K562 (cell line): ENCODE results near the gene STXBP6. TPM values are rescaled to one million over a fixed set of nuclear protein-coding genes. Genes with fewer than 3 reads are reported as not detected.

ENCODE experiments used
- ATAC-seq: fragments of 200-7000 bp; cut with Tn5 transposase; 3 replicates; pipeline ENCODE4 v1.9.1; 2020; ENCODE audit warnings: moderate library complexity
- BruUV-seq: library from RNA; stranded (reverse); fragments of 400-500 nt; replicated peaks from 2 replicates; lab custom pipeline; 2021; lab: Mats Ljungman, UMichigan
- CTCF ChIA-PET: fragments of 300-600 bp; formaldehyde crosslinking; extraction: SDS; loops from one replicate; lab custom pipeline; 2021; ENCODE audit warnings: low intra/inter-chr PET ratio; lab: Yijun Ruan, JAX
- POLR2A ChIA-PET: fragments of 300-600, 350-650 bp; sonication (Branson Sonifier 250); formaldehyde crosslinking; extraction: SDS; loops from one replicate; lab custom pipeline; 2021; ENCODE audit warnings: antibody characterized with exemption, inconsistent platforms; lab: Yijun Ruan, JAX
- DNase-seq, 4 experiments: peaks; one replicate each; pipeline versions ENCODE4 v3.0.0 to v3.0.0-alpha.2; 2011 to 2018; ENCODE audit warnings: low spot score in 3 of 4, mixed read lengths in 3 of 4; ENCODE audit errors: extremely low read depth in 1 of 4
- FAIRE-seq: peaks from 2 replicates; lab custom pipeline; 2011; peaks lifted over from hg19 to GRCh38; lab: Jason Lieb, UNC
- H2AFZ ChIP-seq: 2 replicates; pipeline ENCODE4 v1.6.0; 2011; ENCODE audit warnings: low read depth, low read length, control low read depth, inconsistent platforms
- H3K27ac ChIP-seq: fragments of 200-600 bp; 3 replicates; pipeline ENCODE4 v1.8.0; 2011; ENCODE audit warnings: low read depth, mild to moderate bottlenecking, control low read depth, inconsistent platforms, low read length, moderate library complexity, mixed read lengths; ENCODE audit errors: extremely low read depth
- H3K27me3 ChIP-seq, 2 experiments: fragments of 300-600 bp in 1 of 2; 2 replicates in 1 of 2; 3 replicates in 1 of 2; pipeline versions ENCODE4 v1.6.0 to v1.8.0; 2011; ENCODE audit warnings: inconsistent platforms in 2 of 2, low read length in 2 of 2, mild to moderate bottlenecking in 1 of 2, mixed read lengths in 1 of 2, moderate library complexity in 1 of 2; ENCODE audit not compliant: control insufficient read depth in 2 of 2, insufficient read depth in 2 of 2
- H3K36me3 ChIP-seq: fragments of 300-600 bp; 3 replicates; pipeline ENCODE4 v1.8.0; 2011; ENCODE audit warnings: mild to moderate bottlenecking, low read length, inconsistent platforms; ENCODE audit not compliant: control insufficient read depth, insufficient read depth
- H3K4me1 ChIP-seq, 2 experiments: fragments of 200-600 bp in 1 of 2; replicated peaks in 1 of 2; 2 replicates in 1 of 2; 3 replicates in 1 of 2; pipeline versions ENCODE4 v1.5.1 to v1.8.0; 2011; ENCODE audit warnings: inconsistent platforms in 2 of 2, low read length in 2 of 2, mild to moderate bottlenecking in 1 of 2, mixed read lengths in 1 of 2, moderate library complexity in 1 of 2; ENCODE audit not compliant: control insufficient read depth in 2 of 2, insufficient read depth in 2 of 2
- H3K4me2 ChIP-seq: 2 replicates; pipeline ENCODE4 v1.6.1; 2011; ENCODE audit warnings: low read length, control low read depth, inconsistent platforms, mixed read lengths; ENCODE audit not compliant: insufficient read depth
- H3K4me3 ChIP-seq: fragments of 200-600 bp; sonication (generic), shearing (Covaris generic); 2 replicates; pipeline ENCODE4 v1.5.1; 2016; ENCODE audit warnings: control low read depth, inconsistent platforms
- H3K79me2 ChIP-seq: fragments of 200-600 bp; 3 replicates; pipeline ENCODE4 v1.8.0; 2011; ENCODE audit warnings: low read length, inconsistent platforms; ENCODE audit not compliant: control insufficient read depth, insufficient read depth
- H3K9ac ChIP-seq, 2 experiments: 2 replicates each; pipeline versions ENCODE4 v1.6.0 to v1.6.1; 2011; ENCODE audit warnings: low read depth in 2 of 2, low read length in 2 of 2, control low read depth in 1 of 2, inconsistent platforms in 1 of 2, mild to moderate bottlenecking in 1 of 2, mixed read lengths in 1 of 2; ENCODE audit not compliant: insufficient read depth in 1 of 2
- H3K9me1 ChIP-seq: one replicate; pipeline ENCODE4 v1.6.0; 2011; ENCODE audit warnings: inconsistent platforms, mild to moderate bottlenecking, low read length, moderate library complexity; ENCODE audit not compliant: control insufficient read depth, insufficient read depth
- H3K9me3 ChIP-seq: replicated peaks from 2 replicates; pipeline ENCODE4 v1.5.1; 2011; ENCODE audit warnings: low read depth, low read length, inconsistent platforms; ENCODE audit not compliant: control insufficient read depth, insufficient read depth
- H4K20me1 ChIP-seq: replicated peaks from 2 replicates; pipeline ENCODE4 v1.6.1; 2011; ENCODE audit warnings: low read length, inconsistent platforms, mixed read lengths; ENCODE audit not compliant: control insufficient read depth, insufficient read depth
- CHAMP1 ChIP-seq: fragments of 450-650 bp; IDR thresholded peaks from 2 replicates; pipeline ENCODE4 v1.6.1; 2016; ENCODE audit warnings: mild to moderate bottlenecking
- CREBBP ChIP-seq: IDR thresholded peaks from one replicate; pipeline ENCODE4 v1.6.1; 2012; ENCODE audit warnings: low read depth, mild to moderate bottlenecking, control low read depth, inconsistent platforms, low read length
- CTCF ChIP-seq, 3 experiments: IDR thresholded peaks in 2 of 3; conservative IDR thresholded peaks in 1 of 3; 2 replicates each; pipeline ENCODE4 v1.5.1; 2011 to 2012; ENCODE audit warnings: low read length in 3 of 3, mild to moderate bottlenecking in 3 of 3, control low read depth in 2 of 3, improper control_type of control experiment in 1 of 3, inconsistent platforms in 1 of 3, low read depth in 1 of 3, mixed read lengths in 1 of 3, moderate library complexity in 1 of 3; ENCODE audit not compliant: insufficient read depth in 2 of 3
- E2F4 ChIP-seq: sonication (generic); formaldehyde crosslinking; IDR thresholded peaks from 2 replicates; pipeline ENCODE4 v1.8.0; 2022; ENCODE audit warnings: mild to moderate bottlenecking, low read depth, missing genetic modification reagents
- IRF9 ChIP-seq: fragments of 450-650 bp; IDR thresholded peaks from 2 replicates; pipeline ENCODE4 v1.6.1; 2016; ENCODE audit warnings: missing biosample characterization, missing genetic modification characterization
- NCOA1 ChIP-seq: fragments of 450-650 bp; IDR thresholded peaks from 2 replicates; pipeline ENCODE4 v1.6.1; 2016; ENCODE audit warnings: low read depth
- TAF9B ChIP-seq: fragments of 450-650 bp; IDR thresholded peaks from 2 replicates; pipeline ENCODE4 v1.6.1; 2018; ENCODE audit warnings: mild to moderate bottlenecking; ENCODE audit not compliant: partially characterized antibody
- XRCC3 ChIP-seq: fragments of 450-650 bp; IDR thresholded peaks from 2 replicates; pipeline ENCODE4 v1.6.1; 2017; ENCODE audit warnings: mild to moderate bottlenecking, moderate library complexity
- ZFX ChIP-seq: sonication (generic); formaldehyde crosslinking; IDR thresholded peaks from 2 replicates; pipeline ENCODE4 v1.8.0; 2022; ENCODE audit warnings: mild to moderate bottlenecking, missing genetic modification reagents, moderate library complexity
- ZNF41 ChIP-seq: fragments of 250-450 bp; sonication (Bioruptor Pico); conservative IDR thresholded peaks from 2 replicates; pipeline ENCODE4 v1.4.0; 2020; ENCODE audit warnings: mild to moderate bottlenecking
- WGBS: fragments of 100-300 bp; shearing (Covaris generic); methylation state at CpG from one replicate; pipeline ENCODE4 v1.1.6; 2016; ENCODE audit warnings: low coverage, mixed read lengths; ENCODE audit not compliant: insufficient coverage; ENCODE audit errors: missing lambda C conversion rate; 5-methylcytosine and 5-hydroxymethylcytosine counted together
- in situ Hi-C: fragments of 300-500 bp; cut with MboI; formaldehyde crosslinking; loops from 4 replicates; pipeline ENCODE4 v1.15.0; 2018; ENCODE audit warnings: inconsistent platforms, mixed read lengths
- intact Hi-C: fragments of 100-400 bp; cut with micrococcal nuclease; formaldehyde crosslinking; loops from 2 replicates; pipeline ENCODE4 v1.14.2; 2022
- polyA plus RNA-seq, 8 experiments: library from polyadenylated mRNA; depleted of rRNA in 4 of 8; stranded (reverse) in 5 of 8; unstranded in 3 of 8; fragments of >200 nt; fragmentation: Nextera tagmentation in 2 of 8; fragmentation: Illumina TruSeq in 1 of 8; extraction: Ambion mirVana in 2 of 8; extraction: Trizol in 1 of 8; gene quantifications; 2 replicates each; pipeline versions ENCODE4 v1.2.1 to v1.2.3, GENCODE V29; 2011 to 2014; ENCODE audit warnings: inconsistent platforms in 1 of 8, missing spikeins in 1 of 8
- total RNA-seq, 7 experiments: library from RNA; depleted of rRNA in 6 of 7; stranded (reverse); fragments of >200 nt in 6 of 7; fragmentation: Illumina TruSeq in 2 of 7; extraction: Trizol in 2 of 7; gene quantifications; 2 replicates each; pipeline versions ENCODE4 v1.2.1 to v1.2.3, GENCODE V29; 2011 to 2021; ENCODE audit warnings: low replicate concordance in 1 of 7
- TF ChIP-seq, protein P1 (sequence below), 2 experiments: fragments of 200-800 bp in 1 of 2; sonication (Bioruptor generic) in 1 of 2; sonication (generic) in 1 of 2; formaldehyde crosslinking in 1 of 2; IDR thresholded peaks in 1 of 2; conservative IDR thresholded peaks in 1 of 2; 2 replicates each; pipeline versions ENCODE4 v1.5.0 to v1.6.1; 2016 to 2020; ENCODE audit warnings: missing compliant biosample characterization in 1 of 2, missing genetic modification characterization in 1 of 2, missing genetic modification reagents in 1 of 2

STXBP6 gene
- total and polyA plus RNA-seq, 9 of the 15 experiments (the other 6 are each of a cell fraction or from before 2014, with no cell fraction given) = 0.27 to 0.89 (median 0.59) TPM

GRCh38 chr14:25039933-25040332 is 10.0 kb downstream of the STXBP6 start:
- ATAC-seq (no peak), DNase-seq (no peak), FAIRE-seq (no peak)
- Histone ChIP-seq H2AFZ (no peak overlapping the region), H3K9me3 (no peaks in the 10 kb centered on the region), H3K4me2 (no peak overlapping the region), H3K27ac (no peak overlapping the region), H3K79me2 (no peaks in the 10 kb centered on the region), H4K20me1 (no peaks in the 10 kb centered on the region), H3K27me3 (no peaks in the 10 kb centered on the region; a peak in 1 of 5 replicates), H3K9me1 (no peaks in the 10 kb centered on the region), H3K4me1 (no peaks in the 10 kb centered on the region; a peak in 1 of 5 replicates), H3K36me3 (no peaks in the 10 kb centered on the region), H3K4me3 (no peak overlapping the region), H3K9ac (no peak overlapping the region)
- intact Hi-C loops = loop anchor here (10.0 kb wide), 3 partner anchors 85 to 325 kb away; no protein-coding TSS in a partner anchor
- CTCF ChIA-PET = no interaction called here
- WGBS = 32% methylated on average over 5 of the region's 5 CpGs
- no TSS peak for BruUV-seq
- TF ChIP-seq CHAMP1 (no peak), CTCF (IDR thresholded peaks at IDR 0.05 in 2 of 3, conservative IDR thresholded peaks at IDR 0.05 in 1 of 3; ENCODE audit: insufficient read depth in 2 of 3, low read depth in 1 of 3, low read length in 3 of 3) (no peak), NCOA1 (no peak), IRF9 (tag) (no peak), XRCC3 (no peak), ZFX (no peak), ZNF41 (CRISPR knock-in tag) (no peak), CREBBP (no peak), TAF9B (no peak), E2F4 (no peak)
- TF ChIP-seq, protein P1, sequence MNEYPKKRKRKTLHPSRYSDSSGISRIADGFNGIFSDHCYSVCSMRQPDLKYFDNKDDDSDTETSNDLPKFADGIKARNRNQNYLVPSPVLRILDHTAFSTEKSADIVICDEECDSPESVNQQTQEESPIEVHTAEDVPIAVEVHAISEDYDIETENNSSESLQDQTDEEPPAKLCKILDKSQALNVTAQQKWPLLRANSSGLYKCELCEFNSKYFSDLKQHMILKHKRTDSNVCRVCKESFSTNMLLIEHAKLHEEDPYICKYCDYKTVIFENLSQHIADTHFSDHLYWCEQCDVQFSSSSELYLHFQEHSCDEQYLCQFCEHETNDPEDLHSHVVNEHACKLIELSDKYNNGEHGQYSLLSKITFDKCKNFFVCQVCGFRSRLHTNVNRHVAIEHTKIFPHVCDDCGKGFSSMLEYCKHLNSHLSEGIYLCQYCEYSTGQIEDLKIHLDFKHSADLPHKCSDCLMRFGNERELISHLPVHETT (CRISPR knock-in tag; conservative IDR thresholded peaks at IDR 0.05 in 1 of 2, IDR thresholded peaks at IDR 0.05 in 1 of 2) = no peak
- in situ Hi-C loops = loop anchor here (10.0 kb wide), 1 partner anchor 235 kb away; no protein-coding TSS in a partner anchor
- POLR2A ChIA-PET = interaction anchor here (0.6 kb wide), 1 partner anchor 24 kb away, joined by 3 read pairs; no protein-coding TSS in a partner anchor
